ENCODE data around the gene IGFN1.
"Not testable (repeated sequence)": the region's sequence is repeated elsewhere in the genome, so short reads cannot be mapped to it uniquely, and the experiment has no call there.

IGFN1 gene

DNA sequence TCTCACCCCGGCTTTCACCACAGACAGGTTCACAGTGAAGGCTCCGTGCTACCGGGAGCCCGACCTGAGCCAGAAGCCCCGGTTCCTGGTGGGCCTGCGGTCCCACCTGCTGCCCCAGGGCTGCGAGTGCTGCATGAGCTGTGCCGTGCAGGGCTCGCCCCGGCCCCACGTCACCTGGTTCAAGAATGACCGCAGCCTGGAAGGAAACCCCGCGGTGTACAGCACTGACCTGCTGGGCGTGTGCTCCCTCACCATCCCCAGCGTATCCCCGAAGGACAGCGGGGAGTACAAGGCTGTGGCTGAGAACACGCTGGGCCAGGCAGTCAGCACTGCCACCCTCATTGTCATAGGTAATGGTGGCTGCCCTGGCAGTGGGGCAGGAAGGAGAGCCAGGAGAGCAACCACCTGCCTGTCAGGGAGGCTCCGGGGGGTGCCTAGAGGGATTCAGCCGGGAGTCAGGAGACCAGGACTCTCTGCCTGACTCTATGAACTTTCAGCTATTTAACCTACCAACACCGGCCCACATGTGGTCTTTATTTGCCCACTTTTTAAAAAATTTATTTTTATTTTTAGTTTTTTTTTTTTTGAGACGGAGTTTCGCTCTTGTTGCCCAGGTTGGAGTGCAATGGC is 36.4 kb downstream of the IGFN1 start:
- no peak for DNase-seq (ENCODE audit: low read depth)
- TF ChIP-seq, protein P1, sequence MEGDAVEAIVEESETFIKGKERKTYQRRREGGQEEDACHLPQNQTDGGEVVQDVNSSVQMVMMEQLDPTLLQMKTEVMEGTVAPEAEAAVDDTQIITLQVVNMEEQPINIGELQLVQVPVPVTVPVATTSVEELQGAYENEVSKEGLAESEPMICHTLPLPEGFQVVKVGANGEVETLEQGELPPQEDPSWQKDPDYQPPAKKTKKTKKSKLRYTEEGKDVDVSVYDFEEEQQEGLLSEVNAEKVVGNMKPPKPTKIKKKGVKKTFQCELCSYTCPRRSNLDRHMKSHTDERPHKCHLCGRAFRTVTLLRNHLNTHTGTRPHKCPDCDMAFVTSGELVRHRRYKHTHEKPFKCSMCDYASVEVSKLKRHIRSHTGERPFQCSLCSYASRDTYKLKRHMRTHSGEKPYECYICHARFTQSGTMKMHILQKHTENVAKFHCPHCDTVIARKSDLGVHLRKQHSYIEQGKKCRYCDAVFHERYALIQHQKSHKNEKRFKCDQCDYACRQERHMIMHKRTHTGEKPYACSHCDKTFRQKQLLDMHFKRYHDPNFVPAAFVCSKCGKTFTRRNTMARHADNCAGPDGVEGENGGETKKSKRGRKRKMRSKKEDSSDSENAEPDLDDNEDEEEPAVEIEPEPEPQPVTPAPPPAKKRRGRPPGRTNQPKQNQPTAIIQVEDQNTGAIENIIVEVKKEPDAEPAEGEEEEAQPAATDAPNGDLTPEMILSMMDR (conservative IDR thresholded peaks at IDR 0.05; ENCODE audit: low read depth, low read length): no peak
- H3K4me3 ChIP-seq (ENCODE audit: low read length): no peak overlapping the region

DNA sequence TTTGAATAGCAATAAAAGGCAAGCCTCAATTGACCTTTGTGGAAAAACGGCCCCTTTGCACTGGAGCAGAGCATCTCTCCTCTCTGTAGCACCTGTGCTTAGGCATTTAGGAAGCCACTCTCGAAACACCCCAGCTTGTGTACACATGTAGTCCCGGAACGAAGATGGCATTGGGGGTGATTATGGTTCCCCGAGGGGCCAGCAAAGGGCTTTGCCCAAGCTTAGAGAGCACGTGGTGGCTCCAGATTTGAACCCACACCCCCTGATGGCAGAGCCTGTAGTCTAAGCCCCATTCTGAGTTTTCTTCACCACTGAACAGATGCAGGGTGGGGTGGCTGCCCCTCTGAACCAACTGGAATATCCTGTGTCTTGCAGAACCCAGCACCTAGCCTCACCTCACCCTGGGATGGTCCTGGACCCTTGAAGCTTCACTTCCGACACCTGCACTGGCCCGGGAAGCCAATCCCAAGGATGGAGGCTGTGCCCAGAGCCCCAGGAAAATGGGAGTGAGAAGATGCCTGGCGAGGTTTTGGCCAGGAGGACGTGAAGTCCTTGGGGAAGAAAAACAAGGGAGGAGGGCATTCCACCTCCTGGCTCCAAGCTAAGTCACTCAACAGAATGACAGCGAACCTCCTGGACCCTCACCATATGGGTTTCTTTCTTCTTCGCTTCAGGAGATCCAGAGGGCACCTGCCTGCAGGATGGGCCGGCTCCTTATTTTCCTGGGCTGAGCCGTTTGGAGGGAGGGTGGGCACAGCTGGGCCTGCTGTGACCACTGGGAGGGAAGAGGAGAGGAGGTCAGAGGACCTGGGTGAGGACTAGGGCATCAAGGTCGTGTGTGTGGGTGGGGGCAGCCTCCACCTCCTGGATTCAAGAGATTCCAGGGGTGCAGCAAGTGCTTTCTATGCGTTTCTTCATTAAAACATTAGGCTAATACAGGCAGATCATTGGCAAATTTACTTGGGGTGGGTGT is 37.7 kb downstream of the IGFN1 start:
- no peak overlapping the region for H3K4me3 ChIP-seq (ENCODE audit: low read length)
- DNase-seq (ENCODE audit: low read depth): no peak
- TF ChIP-seq, protein P1 (conservative IDR thresholded peaks at IDR 0.05; ENCODE audit: low read depth, low read length): no peak

DNA sequence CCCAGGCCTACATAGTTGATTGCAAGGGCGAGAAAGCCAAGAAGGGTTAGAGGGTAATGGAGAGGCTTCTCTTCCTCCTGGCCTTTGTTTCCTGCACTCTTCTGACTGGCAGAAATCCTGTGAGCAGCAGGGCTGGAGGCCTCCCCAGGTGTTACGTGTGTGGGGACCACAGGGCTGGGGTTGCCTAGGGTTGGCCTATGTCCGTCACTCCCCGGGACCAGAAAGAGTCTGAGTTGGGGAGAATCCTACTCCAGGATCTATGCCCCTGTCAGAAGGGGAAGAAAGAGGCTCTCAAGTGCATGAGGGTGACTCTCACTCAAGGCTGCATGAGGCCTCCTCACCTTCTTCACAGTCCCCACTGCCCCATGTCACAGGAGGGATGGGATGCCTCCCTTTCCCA is 38.5 kb downstream of the IGFN1 start:
- H3K4me3 ChIP-seq (ENCODE audit: low read length): no peak overlapping the region
- TF ChIP-seq, protein P1 (conservative IDR thresholded peaks at IDR 0.05; ENCODE audit: low read depth, low read length): no peak
- no peak for DNase-seq (ENCODE audit: low read depth)

DNA sequence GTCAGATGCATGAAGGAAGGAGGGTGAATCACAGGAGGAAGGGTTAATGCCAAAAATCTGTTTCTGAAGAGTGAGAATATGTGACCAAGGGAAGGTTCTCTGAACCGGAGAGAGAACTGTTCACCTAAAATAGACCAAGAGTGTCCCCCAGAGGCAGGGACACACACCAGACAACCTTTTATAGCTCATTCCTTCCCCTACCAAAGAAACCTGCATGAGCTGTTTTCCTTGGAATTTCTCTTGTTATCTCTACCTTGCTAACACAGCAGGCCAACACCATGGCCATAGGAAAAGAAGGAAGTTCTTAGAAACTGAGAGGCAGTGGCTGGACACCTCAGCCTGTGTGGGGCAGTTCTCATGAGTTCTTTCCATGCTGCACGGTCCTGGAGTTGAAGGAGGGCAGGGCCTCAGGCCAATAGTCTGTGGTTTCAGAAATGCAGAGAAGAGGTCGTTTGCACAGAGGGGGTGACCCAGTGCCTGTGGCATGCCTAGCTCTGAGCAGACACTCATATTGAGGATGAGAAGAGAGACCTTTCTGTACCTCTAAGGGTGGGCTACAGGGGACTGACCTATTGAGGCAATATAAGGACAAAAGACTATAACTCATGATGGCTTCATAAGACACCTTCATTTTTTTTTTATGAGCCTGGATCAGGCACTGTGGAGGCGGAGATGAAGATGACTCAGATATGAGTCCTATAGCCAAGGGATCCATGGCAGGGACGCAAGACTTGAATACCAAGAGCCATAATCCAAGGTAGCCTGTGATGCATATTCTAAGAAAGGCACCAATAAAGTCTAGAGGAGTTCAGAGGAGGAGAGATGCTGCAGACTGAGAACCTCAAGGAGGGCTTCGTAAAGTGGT is 39.4 kb downstream of the IGFN1 start:
- TF ChIP-seq, protein P1 (conservative IDR thresholded peaks at IDR 0.05; ENCODE audit: low read depth, low read length): no peak
- no peak for DNase-seq (ENCODE audit: low read depth)
- H3K4me3 ChIP-seq (ENCODE audit: low read length): no peak overlapping the region

DNA sequence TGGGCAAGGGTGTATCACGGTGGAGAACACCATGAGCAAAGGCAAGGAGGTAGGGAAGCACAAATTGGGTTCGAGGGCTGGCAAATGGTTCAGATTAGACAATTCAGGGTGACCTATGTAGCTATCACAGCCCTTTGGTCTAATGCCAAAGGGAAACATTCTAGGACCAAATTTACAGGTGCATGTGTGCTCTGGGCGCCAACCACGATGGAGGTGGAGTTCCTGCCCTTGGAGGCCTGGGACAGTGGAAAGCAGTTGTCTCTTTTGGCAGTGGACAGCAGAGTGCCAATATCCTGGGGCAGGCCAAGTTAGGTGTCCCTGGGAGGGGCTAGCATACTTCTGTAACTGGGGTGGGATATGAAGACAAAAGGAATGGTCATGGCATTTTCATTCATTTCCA is 40.1 kb downstream of the IGFN1 start:
- TF ChIP-seq, protein P1 (conservative IDR thresholded peaks at IDR 0.05; ENCODE audit: low read depth, low read length): no peak
- no peak overlapping the region for H3K4me3 ChIP-seq (ENCODE audit: low read length)
- DNase-seq (ENCODE audit: low read depth): no peak

DNA sequence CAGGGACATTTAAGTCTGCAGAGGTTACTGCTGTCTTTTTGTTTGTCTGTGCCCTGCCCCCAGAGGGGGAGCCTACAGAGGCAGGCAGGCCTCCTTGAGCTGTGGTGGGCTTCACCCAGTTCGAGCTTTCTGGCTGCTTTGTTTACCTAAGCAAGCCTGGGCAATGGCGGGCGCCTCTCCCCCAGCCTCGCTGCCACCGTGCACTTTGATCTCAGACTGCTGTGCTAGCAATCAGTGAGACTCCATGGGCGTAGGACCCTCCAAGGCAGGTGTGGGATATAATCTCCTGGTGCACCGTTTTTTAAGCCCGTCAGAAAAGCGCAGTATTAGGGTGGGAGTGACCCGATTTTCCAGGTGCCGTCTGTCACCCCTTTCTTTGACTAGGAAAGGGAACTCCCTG is 49.0 kb downstream of the IGFN1 start:
- H3K4me3 ChIP-seq (ENCODE audit: low read length); DNase-seq (ENCODE audit: low read depth): not testable (repeated sequence)

DNA sequence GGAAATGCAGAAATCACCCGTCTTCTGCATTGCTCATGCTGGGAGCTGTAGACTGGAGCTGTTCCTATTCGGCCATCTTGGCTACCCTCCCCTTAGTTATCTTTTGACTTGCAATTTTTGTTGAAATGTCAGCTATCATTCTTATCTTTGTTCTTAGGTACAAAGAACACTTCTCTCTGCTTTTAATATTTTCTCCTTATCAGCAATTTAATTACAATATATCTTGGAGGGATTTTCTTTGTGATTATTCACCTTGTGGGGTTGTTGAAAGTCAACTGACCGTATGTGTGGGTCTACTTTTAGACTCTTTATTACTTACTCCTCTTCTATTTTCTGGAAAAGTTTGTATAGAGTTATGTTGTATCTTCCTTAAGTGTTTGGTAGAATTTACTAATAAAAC is 49.5 kb downstream of the IGFN1 start:
- H3K4me3 ChIP-seq (ENCODE audit: low read length): no peak overlapping the region
- TF ChIP-seq, protein P1 (conservative IDR thresholded peaks at IDR 0.05; ENCODE audit: low read depth, low read length): no peak
- DNase-seq (ENCODE audit: low read depth): no peak

Measured in retinal pigment epithelial cell (primary cell).